Upper lobe of left lung (tissue), 4 donors: ENCODE results near the gene ZNF789.

Source experiments
- CTCF ChIP-seq, 6 experiments: fragments of 450-650 bp in 4 of 6; fragments of 200-600 bp in 2 of 6; sonication (generic) in 2 of 6; IDR thresholded peaks; one replicate each; pipeline ENCODE4 v1.5.1; 2016 to 2019; ENCODE audit warnings: antibody characterized with exemption in 6 of 6
- EP300 ChIP-seq, 4 donors: sonication (generic); formaldehyde crosslinking; IDR thresholded peaks; one replicate each; pipeline ENCODE4 v1.5.1; 2017; ENCODE audit warnings: antibody characterized with exemption in 4 of 4, control low read depth in 2 of 4

- TF ChIP-seq CTCF (IDR thresholded peaks at IDR 0.05) (peak in 1 of 6 experiments; percentile 21), EP300 (IDR thresholded peaks at IDR 0.05) (no peak)
These were observed at the start of gene ZNF789 for GRCh38 chr7:99472561-99473314.
